Neural crest cell (in vitro differentiated cells): Measurements from ENCODE around the gene VSIG10. TPM values are rescaled to one million over a fixed set of nuclear protein-coding genes. Genes with fewer than 3 reads are reported as not detected.

Experiments used
- DNase-seq: peaks from one replicate; pipeline ENCODE4 v3.0.0; 2021; ENCODE audit warnings: low read depth, mixed read lengths, low spot score
- H3K27ac Mint-ChIP-seq: one replicate; pipeline ENCODE4 v1.8.0; 2021; ENCODE audit warnings: mild to moderate bottlenecking, mixed read lengths; ENCODE audit not compliant: unreplicated experiment
- H3K27me3 Mint-ChIP-seq: 2 replicates; pipeline ENCODE4 v1.8.0; 2021; ENCODE audit warnings: low read depth, mild to moderate bottlenecking, mixed read lengths
- H3K36me3 Mint-ChIP-seq: 2 replicates; pipeline ENCODE4 v1.8.0; 2021; ENCODE audit warnings: low read depth, mild to moderate bottlenecking, mixed read lengths
- H3K4me1 Mint-ChIP-seq: 2 replicates; pipeline ENCODE4 v1.8.0; 2021; ENCODE audit warnings: mixed read lengths
- H3K4me3 Mint-ChIP-seq: one replicate; pipeline ENCODE4 v1.8.0; 2021; ENCODE audit warnings: mild to moderate bottlenecking, mixed read lengths
- H3K9me3 Mint-ChIP-seq: 2 replicates; pipeline ENCODE4 v1.8.0; 2021; ENCODE audit warnings: mixed read lengths
- total RNA-seq: library from RNA; stranded (reverse); gene quantifications from 2 replicates; pipeline ENCODE4 v1.2.1, GENCODE V29; 2021
- TF ChIP-seq, protein P1 (sequence below): fragments of 200-600 bp; sonication (generic); conservative IDR thresholded peaks from 2 replicates; pipeline ENCODE4 v1.5.0; 2021; ENCODE audit warnings: antibody characterized with exemption, mild to moderate bottlenecking

VSIG10 gene
- total RNA-seq, 1 donor from 2014 or later: 26.8 TPM

DNA sequence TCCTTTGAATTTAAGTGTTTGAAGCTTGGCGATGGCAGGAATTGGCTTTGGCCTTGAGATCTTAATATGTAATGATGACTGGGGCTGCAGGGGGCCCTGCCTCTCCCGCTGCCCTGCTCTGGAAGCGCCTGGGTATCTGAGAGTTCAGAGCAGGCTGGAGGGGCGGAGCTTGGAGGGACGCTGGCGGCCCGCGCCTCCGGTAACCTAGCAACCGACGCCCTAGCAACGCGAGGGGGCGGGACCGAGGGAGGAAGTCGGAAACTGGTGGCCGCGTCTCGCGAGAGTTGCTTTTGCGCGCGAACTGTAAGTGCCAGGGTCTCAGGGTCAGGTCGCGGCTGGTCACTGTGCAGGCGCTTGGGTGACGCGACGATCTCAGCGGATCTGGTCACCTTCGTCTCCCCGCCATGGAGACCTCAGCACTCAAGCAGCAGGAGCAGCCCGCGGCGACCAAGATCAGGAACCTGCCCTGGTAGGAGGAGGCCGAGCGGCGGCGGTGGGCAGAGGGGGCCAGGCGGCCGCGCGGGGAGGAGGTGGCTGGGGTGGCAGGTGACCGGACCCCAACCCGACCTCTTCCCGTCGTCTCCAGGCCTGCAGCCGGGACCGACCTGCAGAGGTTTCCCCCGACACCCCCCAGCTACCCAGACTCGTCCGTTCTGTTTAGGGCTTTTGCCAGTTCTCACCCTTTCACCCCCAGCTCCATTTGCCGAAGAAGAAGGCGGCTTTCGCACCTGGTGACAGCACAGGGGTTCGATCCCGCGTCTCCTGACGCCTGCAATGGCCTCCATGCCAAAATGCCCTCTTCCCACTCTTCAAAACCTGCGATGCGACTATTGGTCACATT is 87.2 kb downstream of the VSIG10 start, which contains the start of gene RFC5:
Gene RFC5 (plus strand): TSS at position 280 of the 841 bp plus-strand sequence. CDS start 125 bp downstream, at position 405.
- peak within 1 kb of the TSS; percentile 90 for H3K4me3 Mint-ChIP-seq
- no peaks in the 10 kb centered on the region for H3K9me3 Mint-ChIP-seq
- peak; percentile 99 for DNase-seq
- peak within 1 kb of the TSS; percentile 98 for H3K27ac Mint-ChIP-seq
- TF ChIP-seq, protein P1, sequence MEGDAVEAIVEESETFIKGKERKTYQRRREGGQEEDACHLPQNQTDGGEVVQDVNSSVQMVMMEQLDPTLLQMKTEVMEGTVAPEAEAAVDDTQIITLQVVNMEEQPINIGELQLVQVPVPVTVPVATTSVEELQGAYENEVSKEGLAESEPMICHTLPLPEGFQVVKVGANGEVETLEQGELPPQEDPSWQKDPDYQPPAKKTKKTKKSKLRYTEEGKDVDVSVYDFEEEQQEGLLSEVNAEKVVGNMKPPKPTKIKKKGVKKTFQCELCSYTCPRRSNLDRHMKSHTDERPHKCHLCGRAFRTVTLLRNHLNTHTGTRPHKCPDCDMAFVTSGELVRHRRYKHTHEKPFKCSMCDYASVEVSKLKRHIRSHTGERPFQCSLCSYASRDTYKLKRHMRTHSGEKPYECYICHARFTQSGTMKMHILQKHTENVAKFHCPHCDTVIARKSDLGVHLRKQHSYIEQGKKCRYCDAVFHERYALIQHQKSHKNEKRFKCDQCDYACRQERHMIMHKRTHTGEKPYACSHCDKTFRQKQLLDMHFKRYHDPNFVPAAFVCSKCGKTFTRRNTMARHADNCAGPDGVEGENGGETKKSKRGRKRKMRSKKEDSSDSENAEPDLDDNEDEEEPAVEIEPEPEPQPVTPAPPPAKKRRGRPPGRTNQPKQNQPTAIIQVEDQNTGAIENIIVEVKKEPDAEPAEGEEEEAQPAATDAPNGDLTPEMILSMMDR: no peak
- H3K27me3 Mint-ChIP-seq: no peaks in the 10 kb centered on the region
- H3K36me3 Mint-ChIP-seq: peaks cover 2% of the 10 kb centered on the region
- H3K4me1 Mint-ChIP-seq: peaks cover 28% of the 10 kb centered on the region

DNA sequence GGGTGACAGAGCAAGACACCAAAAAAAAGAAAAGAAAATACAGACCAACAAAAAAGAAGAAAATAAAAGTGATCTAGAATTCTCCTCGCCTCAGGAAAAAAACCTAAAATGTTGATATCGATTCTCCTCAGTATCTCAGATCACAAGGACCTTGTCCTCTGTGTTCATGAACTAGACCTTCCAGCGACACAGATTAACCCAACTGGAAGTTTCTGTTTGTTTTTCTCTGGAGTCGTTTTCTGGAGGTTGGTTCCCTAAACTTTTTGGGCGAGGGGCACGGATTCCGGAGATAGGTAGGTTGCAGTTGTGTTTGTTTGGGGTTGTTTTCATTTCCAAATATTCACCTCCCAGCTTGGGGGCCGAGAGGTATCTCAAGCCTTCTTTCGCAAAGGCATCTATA is 87.9 kb downstream of the VSIG10 start:
- Mint-ChIP-seq H3K27ac (no peak overlapping the region), H3K4me1 (peaks cover 28% of the 10 kb centered on the region), H3K36me3 (peaks cover 2% of the 10 kb centered on the region), H3K27me3 (no peaks in the 10 kb centered on the region), H3K4me3 (peak overlapping the region; percentile 90), H3K9me3 (no peaks in the 10 kb centered on the region)
- TF ChIP-seq, protein P1: no peak
- no peak for DNase-seq

DNA sequence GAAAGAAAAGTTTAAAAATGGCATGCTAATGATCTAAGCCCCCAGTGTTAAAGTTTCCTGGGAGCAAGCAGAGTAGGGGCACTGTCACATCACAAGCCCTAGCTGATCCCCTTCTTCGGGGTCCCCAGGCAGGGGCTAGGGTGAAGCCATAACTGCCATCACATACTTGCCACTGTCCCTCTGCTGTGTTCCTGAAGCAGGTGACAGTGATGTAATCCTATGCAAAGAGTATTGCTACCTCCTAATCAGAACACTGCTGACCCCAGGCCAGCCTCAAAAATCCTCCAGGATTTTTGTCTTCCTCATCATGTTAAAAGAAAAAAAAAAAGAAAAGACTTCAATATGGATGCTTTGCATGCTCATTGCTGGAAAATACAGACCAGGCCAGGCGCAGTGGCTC is 88.5 kb downstream of the VSIG10 start:
- H3K4me1 Mint-ChIP-seq: peaks cover 28% of the 10 kb centered on the region
- H3K9me3 Mint-ChIP-seq: no peaks in the 10 kb centered on the region
- no peak overlapping the region for H3K27ac Mint-ChIP-seq
- no peaks in the 10 kb centered on the region for H3K27me3 Mint-ChIP-seq
- peaks cover 2% of the 10 kb centered on the region for H3K36me3 Mint-ChIP-seq
- TF ChIP-seq, protein P1: no peak
- DNase-seq: no peak
- H3K4me3 Mint-ChIP-seq: peak overlapping the region; percentile 49

Other genes with a start within 250 kb of the VSIG10 start
- 0.14 and 0.33 TPM in 2 replicates for gene KSR2, start 135.0 kb downstream of the VSIG10 start, total RNA-seq
- gene RFC5, start 87.3 kb downstream of the VSIG10 start, total RNA-seq: 52.6 and 53.0 TPM in 2 replicates
- gene WSB2, start 42.8 kb downstream of the VSIG10 start, total RNA-seq: 77.3 and 78.6 TPM in 2 replicates
- 305 and 317 TPM in 2 replicates for gene PEBP1, start 32.1 kb upstream of the VSIG10 start, total RNA-seq